Lung microvascular endothelial cell (primary cell): ENCODE results near the gene ASTN2. TPM values are rescaled to one million over a fixed set of nuclear protein-coding genes. Genes with fewer than 3 reads are reported as not detected.
"Not testable (repeated sequence)": the region's sequence is repeated elsewhere in the genome, so short reads cannot be mapped to it uniquely, and the experiment has no call there.

Experiments
- DNase-seq, 2 donors: peaks; one replicate each; pipeline versions ENCODE4 v3.0.0 to v3.0.0-alpha.2; 2010; ENCODE audit warnings: low read depth in 2 of 2
- total RNA-seq: library from RNA; depleted of rRNA; stranded (reverse); fragments of >200 nt; gene quantifications from 2 replicates; pipeline ENCODE4 v1.2.1, GENCODE V29; 2014

The ASTN2 gene
- total RNA-seq, 1 donor from 2014 or later = 0.99 TPM

GRCh38 chr9:116927726-116928125, 487.1 kb downstream of the ASTN2 start:
- DNase-seq = no peak

DNA sequence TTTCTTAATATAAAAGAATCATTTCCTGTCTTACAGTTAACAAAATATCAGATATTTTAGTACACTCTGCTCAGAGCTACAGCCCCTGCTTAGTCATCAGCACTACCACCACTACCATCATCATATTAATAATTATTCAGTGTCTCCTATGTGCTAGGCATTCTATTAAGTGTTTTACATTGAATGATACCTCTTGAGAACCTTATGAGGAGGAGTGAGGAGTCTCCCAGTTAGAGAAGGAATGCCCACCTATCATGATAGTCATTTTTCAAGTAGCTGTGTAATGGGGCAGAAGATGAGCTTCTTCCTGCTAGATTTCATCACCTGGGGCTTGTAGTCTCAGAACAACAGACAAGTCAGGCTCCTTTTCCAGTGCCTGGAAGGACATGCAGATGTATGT, 489.7 kb downstream of the ASTN2 start:
- no peak for DNase-seq

GRCh38 chr9:116924462-116925110, 490.3 kb downstream of the ASTN2 start:
- DNase-seq = no peak

DNA sequence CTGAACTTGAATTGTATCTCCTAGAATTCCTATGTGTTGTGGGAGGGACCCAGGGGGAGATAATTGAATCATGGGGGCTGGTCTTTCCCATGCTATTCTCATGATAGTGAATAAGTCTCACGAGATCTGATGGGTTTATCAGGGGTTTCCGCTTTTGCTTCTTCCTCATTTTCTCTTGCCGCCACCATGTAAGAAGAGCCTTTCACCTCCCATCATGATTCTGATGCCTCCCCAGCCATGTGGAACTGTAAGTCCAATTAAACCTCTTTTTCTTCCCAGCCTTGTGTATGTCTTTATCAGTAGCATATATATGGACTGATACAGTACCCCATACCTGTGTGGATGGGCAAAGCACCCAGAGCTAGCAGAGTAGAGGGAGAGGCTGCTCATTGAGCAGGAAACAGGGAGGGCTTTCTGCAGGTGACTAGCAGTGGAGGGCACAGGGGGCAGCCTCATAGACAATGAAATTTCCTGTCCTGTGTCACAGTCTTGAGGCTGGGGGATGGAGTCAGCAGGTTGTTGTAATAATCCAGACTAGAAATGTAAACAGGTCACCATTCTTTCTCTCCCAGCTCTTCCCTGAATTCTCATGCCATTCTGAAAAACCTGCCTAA, 496.9 kb downstream of the ASTN2 start:
- DNase-seq = not testable (repeated sequence)

GRCh38 chr9:116913536-116913935, 501.3 kb downstream of the ASTN2 start:
- DNase-seq = no peak

- DNase-seq = no peak
Measured at GRCh38 chr9:116910201-116910600, 504.7 kb downstream of the ASTN2 start.

DNA sequence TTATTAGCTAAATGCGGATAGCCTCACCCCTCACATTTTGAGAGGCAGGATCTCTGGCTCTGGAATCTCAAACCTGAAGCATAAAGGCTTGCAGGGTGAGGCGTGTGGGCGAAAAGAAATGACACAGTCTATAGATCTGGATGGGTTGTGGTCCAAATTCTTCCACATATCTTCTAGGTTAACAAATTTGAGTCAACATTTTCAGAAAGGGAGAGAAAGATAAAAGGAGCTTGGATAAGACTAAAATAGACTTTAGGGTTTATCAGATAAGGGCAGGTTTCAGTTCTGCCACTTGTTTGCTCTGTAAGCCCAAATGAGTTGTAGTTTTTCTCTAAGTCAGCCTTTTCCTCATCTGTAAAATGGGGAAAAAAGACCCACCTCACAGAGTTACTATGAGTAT, 506.9 kb downstream of the ASTN2 start:
- DNase-seq = no peak

DNA sequence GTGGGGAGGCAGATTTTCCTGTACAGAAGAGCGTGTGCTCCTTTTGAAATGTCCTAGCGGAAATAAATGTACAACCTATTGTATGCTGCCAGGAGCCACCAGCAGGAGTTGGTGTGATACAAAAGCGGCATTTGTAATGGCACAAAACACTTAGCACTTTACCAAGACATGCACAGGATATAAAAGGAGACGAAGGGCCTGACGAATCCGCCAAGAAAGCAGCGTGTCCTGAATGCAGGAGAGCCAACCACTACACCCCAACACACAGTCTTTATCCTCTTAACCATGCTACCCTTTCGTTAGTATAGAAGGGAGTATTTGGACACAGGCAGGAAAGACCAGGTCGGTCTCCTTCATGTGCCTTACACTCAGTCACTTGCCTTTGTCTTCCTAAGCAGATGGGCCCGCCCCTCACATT, 509.7 kb downstream of the ASTN2 start:
- no peak for DNase-seq

DNA sequence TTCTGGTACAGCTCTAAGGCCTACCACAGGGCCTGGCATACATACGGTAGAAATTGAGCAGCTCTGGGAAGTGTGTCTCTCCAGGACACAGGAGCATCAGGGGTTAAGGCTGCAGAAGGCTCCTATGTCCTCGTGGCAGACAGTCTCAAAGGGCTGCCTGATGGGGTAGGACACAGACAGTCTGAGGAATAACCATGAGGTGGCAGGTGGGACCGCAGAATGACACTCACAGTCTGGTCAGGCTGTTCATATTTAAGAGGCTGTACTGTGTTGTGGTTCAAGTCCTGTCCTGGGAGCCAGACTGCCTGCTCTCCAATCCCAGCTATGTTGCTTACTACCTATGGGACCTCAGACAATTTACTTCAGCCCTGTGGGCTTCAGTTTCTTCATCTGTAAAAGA, 510.7 kb downstream of the ASTN2 start:
- no peak for DNase-seq

DNA sequence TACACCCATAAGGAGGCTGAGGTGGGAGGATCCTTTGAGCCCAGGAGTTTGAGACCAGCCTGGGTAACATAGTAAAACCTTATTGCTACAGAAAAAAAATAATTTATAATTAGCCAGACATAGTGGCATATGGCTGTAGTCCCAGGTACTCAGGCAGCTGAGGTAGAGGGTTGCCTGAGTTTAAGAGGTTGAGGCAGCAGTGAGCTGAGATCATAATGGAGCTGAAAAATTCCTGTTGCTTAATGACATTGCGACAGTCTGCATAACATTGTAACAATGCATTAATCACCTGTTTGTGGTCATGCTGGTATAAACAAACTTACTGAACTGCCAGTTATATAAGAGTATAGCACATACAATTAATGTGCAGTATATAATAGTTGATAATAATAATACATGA, 513.6 kb downstream of the ASTN2 start:
- no peak for DNase-seq

DNA sequence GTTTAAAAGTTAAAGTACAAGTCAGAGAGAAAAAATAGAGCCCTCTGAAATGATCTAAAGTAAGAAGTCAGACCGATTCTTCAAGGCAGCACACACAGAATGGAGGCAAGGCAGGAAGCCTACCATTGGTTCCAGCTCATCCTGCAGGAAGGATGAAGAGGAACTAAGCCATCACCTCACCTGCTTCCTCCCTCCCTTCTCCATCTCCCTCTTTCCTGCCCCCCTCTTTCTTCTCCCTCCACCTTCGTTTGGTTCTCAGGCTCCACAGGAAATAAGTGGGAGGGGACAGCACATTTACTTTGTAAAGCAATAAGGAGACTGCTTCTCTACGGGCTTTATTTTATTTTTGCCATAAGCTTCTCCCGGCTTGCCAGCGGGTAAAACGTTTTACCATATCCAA, 514.3 kb downstream of the ASTN2 start:
- no peak for DNase-seq

DNA sequence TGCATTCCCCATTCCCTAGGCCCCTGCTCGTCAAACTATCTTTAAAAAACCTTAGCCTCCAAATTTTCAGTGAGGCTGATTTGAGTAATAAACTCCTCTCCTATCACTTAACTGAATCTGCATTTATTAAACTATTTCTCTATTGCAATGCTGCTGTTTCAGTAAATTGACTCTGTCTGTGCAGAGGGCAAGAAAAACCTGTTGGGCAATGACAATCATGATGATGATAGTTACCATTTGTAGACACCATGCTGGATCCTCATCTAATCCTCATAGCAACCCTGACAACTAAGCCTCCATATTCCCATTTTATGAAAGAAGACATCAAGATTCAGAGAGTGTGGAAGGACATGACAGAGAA, 514.9 kb downstream of the ASTN2 start:
- no peak for DNase-seq

GRCh38 chr9:116899337-116900006, 515.4 kb downstream of the ASTN2 start:
- DNase-seq = no peak

DNA sequence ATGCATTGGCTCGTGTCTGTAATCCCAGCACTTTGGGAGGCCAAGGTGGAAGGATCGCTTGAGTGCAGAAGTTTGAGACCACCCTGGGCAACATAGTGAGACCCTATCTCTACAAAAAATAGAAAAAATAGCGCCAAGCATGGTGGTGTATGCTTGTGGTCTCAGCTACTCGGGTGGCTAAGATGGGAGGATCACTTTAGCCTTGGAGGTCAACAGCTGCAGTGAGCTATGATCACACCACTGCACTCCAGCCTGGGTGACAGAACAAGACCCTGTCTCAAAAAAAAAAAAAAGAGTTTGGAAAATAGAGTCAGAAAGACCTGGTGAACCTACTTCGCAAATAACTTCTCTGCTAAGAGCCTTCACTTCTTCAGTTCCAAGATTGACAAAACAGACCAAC, 516.7 kb downstream of the ASTN2 start:
- DNase-seq = not testable (repeated sequence)

- DNase-seq = no peak
Measured at GRCh38 chr9:116897201-116897600, 517.7 kb downstream of the ASTN2 start.

DNA sequence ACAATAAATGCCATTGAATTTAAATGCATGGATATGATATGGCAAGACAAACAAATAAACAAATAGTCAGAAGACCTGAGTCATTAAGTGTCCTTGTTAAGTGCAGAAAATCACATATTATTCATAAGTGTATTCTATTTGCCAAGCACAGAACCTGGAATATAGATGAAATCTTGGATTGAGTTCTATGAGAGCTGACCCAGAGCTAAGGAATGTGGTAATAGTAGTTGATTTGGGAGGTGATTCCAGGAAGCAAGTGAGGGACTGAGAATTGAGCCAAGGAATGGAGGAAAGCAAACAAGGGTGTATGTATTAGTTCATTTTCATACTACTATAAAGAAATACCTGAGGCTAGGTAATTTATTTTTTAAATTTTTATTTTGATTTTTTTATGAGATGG, 518.9 kb downstream of the ASTN2 start:
- DNase-seq = no peak

DNA sequence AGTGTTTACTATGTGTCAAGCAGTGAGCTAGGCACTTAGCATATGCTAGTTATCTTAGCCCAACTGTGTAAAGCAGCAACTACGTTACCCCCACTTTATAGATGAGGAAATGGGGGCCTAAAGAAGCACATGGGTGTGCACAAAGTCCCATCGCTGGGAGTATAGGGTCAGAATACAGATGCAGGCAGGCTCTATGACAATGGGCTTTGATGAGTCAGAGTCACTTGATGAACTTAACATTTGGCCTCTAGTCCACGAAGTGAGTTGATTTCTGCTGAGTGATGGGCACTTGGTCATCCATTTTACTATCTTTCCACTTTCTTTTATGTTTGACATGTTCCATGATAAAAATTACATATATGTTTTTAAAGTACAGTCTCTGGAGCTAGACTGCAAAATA, 523.4 kb downstream of the ASTN2 start:
- no peak for DNase-seq

- DNase-seq = not testable (repeated sequence)
Measured at GRCh38 chr9:116888476-116888875, 526.4 kb downstream of the ASTN2 start.

DNA sequence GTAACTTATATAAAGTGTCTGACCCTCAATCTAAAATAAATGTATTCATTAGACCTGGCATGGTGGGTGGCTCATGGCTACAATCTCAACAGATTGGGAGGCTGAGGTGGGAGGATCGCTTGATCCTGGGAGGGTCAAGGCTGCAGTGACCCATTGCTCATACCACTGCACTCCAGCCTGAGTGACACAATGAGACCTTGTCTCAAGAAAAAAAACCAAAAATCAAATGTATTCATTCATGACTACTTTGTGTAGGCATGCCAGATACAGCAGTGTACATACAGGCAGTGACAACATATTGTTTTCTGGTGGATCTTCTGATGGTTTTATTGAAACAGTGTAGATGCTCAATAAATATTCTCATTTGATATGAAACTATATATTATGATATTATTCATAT, 526.8 kb downstream of the ASTN2 start:
- DNase-seq = no peak

- DNase-seq = no peak
Measured at GRCh38 chr9:116883676-116884075, 531.2 kb downstream of the ASTN2 start.

- no peak for DNase-seq
Measured at GRCh38 chr9:116877072-116877471, 537.8 kb downstream of the ASTN2 start.

DNA sequence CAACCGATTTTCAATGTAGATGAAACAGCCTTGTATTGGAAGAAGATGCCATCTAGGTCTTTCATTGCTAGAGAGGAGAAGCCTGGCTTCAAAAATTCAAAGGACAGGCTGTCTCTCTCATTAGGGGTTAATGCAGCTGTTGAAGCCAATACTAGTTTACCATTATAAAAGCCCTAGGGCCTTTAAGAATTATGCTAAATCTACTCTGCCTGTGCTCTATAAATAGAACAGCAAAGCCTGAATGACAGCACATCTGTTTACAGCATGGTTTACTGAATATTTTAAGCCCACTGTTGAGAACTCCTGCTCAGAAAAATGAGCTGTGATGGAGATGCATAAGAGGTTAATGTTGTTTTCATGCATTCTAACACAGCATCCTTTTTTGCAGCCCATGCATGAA, 539.3 kb downstream of the ASTN2 start:
- DNase-seq = no peak
